GM19372 (cell line): ENCODE results near the gene NKD2.

Experiments
- ATAC-seq: cut with Tn5 transposase; IDR thresholded peaks from one replicate; pipeline ENCODE4 v1.9.1; 2021; ENCODE audit warnings: mild to moderate bottlenecking, low read depth, moderate library complexity; ENCODE audit not compliant: unreplicated experiment

The NKD2 gene

GRCh38 chr5:1027631-1028441, 19.2 kb downstream of the NKD2 start:
- ATAC-seq, result no peak

GRCh38 chr5:1028481-1029281, 20.1 kb downstream of the NKD2 start:
- no peak for ATAC-seq

DNA sequence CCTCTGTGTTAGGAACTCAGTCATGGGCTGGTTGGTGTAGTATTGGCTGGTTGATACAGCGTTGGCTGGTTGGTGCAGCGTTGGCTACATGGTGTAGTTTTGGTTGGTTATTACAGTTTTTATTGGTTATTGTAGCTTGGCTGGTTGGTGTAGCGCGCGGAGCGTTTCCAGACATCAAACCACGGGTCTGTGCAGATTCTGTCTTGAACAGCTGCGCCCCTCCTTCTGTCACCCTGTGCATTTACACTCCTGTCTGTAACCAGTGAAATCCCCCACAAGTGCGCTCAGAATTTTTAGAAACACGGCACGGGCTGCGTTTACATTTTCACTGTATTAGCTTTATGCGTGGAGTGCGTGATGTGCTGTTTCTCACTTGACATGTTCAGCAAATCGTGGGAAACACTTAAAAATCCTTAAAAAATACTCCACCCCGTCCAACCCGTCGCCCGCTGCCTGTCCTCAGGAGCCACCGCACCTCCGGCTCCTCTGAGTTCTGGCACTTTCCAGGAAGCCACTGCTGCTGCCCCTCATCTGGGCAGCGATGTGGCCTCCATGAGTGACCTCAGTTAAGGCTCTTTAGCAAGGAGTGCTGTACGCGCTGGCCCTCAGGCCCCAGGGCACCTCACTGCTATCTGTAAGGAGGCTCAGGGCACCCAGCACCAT, 20.8 kb downstream of the NKD2 start:
- ATAC-seq, result no peak

- ATAC-seq, result no peak
Measured at GRCh38 chr5:1029945-1030625, 21.5 kb downstream of the NKD2 start.

DNA sequence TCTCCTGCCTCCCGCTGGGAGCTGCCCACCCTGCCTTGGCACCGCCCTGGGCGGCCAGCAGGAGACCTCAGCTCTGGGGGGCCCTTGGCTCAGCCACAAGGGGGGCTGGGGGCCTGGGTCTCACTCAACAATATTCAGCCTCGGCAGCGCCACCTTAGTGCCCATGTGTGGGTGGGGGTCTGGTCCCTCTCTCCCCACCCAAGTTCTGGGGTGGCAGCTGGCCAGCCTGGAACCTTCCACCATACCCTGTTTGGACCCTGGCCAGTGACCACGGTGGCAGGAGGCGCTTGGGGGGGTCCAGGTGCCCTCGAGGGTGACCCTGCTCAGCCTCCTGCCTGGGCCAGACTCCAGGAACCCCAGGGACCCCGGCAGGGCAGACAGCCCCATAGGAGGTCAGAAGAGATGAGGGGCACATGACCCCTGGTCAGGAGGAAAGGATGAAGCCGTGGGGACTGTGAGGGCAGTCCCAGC, 22.2 kb downstream of the NKD2 start:
- no peak for ATAC-seq

DNA sequence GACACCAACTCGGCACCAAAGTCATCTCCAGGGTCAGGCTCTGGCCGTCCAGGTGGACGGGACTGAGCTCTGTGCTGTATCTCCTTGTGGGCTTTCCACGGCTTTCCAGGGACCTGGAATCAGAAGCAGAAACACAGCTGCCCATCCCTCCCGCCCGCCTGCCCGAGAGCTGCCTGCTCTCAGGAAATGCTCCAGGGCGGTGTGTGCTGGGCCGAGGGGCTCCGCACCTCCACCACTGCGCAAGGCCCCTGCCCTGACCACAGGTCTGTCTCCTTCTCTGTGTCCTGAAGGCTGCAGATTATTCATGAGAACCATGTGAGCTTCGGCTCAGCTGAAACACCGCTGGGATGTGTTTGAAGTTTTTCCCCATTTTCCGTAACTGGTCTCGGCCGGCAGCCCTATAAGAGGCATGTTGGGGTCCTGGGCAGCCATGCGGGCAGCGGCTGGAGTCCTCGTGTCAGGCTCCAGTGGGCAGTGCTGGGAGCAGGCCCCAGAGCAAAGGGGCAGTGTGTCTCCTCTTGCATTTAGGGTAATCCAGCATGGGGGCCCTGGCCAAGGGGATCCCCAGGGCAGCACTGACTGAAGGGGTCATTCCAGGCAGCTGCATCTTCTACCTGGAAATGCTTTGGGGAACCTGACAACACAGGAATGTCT, 22.8 kb downstream of the NKD2 start:
- ATAC-seq, result no peak

- ATAC-seq, result no peak
Measured at GRCh38 chr5:1032011-1032410, 23.4 kb downstream of the NKD2 start.

GRCh38 chr5:1032551-1033027, 24.0 kb downstream of the NKD2 start:
- no peak for ATAC-seq

GRCh38 chr5:1033178-1033577, 24.6 kb downstream of the NKD2 start:
- ATAC-seq, result no peak

DNA sequence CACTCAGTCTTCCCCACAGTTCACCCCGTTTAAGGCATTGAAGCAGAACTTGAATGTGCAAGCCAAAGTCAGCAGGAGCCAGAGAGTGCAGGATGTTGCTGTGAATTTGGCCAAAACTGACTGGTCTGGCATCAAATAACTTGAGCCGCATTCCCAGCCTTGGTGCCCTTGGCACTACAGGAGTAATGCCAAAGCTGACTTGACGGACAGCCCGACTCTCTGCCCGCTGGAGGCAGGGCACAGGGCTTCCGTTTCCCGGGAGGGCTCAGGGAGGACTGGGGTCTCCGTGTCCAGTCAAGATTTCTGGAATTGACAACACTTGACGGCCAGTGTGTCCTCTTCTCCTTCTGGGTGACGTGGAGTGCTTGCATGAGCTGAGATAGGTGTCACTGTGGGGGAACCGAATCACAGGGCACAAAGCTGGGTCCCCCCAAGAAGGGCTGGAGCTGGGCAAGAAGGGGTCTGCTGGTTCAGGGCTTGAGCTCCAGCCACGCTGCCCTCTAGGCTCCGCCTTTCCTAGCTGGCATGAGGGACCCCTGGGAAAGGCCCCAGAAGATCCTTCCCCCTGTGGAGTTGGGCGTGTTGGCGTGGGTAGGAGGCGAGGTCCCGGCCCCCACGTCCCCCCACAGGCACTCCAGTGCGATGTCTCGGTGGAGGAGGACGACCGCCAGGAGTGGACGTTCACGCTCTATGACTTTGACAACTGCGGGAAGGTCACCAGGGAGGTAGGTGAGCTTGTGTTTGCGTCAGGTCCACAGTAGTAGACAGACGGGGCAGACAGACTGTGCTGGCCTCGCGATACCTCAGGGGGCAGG, 25.2 kb downstream of the NKD2 start:
- ATAC-seq, result no peak

DNA sequence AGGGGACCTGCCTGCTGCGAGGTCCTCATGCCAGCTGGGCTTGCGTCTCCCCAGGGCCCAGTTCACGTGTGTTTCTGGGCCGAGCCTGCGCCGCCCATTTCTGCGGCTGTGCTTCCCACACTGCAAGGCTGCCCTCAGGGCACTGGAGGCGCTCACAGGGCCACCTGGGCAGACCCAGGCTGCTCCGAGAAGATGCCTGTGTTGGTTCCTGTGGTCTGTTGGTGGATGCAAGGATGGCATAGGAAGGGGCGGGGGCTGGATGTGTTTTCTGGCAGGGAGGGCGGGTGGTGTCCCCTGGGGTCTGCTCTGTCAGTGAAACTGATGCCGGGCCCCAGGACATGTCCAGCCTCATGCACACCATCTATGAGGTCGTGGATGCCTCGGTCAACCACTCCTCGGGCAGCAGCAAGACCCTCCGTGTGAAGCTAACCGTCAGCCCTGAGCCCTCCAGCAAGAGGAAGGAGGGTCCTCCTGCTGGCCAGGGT, 25.9 kb downstream of the NKD2 start:
- ATAC-seq, result no peak

DNA sequence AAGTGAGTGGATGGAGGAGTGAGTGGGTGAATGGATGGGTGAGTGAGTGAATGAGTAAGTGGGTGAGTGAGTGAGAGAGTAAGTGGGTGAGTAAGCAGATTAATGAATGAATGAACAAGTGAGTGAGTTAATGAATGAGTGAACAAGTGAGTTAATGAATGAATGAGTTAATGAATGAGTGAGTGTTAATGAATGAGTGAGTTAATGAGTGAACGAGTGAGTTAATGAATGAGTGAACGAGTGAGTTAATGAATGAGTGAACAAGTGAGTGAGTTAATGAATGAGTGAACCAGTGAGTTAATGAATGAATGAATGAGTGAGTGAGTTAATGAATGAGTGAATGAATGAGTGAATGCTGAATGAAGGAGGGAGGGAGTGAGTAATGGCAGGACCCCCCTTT, 26.4 kb downstream of the NKD2 start:
- no peak for ATAC-seq

GRCh38 chr5:1035421-1036405, 27.1 kb downstream of the NKD2 start:
- ATAC-seq, result no peak

DNA sequence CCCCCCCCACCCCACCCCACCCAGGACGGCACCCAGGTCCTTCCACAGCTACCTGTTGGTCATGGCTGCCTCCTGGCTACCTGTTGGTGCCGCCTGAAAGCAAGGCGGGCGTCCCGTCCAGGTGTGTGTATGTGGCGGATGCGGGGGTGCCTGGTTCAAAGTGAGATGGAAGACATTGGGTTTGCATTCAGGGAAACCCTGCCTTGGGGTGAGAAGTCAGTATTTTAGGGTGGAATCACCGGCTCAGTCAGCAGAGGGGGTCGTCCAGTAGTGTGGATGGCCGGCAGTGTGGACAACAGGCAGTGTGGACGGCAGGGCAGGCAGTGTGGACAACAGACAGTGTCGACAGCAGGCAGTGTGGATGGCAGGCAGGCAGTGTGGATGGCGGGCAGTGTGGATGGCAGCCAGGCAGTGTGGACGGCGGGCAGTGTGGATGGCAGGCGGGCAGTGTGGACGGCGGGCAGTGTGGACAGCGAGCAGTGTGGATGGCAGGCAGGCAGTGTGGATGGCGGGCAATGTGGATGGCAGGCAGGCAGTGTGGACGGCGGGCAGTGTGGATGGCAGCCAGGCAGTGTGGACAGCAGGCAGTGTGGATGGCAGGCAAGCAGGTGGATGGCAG, 28.0 kb downstream of the NKD2 start:
- ATAC-seq, result no peak

DNA sequence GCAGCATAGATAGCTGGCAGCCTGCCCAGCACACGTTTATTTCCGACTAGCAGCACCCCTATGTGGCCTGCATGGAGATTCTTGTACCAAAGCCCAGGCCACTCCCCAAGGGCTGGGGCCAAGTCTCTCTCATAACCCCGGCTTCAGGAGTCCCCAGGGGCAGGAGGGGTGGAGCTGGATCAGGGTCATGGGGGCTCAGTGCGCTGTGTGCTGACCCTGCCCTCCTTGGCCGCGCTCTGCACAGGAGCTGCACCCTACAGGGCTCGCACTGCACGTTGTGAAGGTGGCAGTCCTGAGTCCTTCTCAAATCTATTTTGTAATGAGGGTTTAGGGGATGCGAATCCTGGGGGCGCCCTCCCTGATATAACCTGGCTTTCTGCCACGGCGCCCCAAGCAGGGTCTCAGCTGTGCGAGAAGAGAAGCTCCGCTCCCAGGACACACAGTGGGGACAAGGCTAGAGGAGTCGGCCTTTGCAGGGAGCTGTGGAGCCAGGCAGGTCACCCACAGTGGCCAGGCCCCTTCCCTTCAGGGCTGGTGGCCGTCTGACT, 28.6 kb downstream of the NKD2 start:
- ATAC-seq, result no peak

DNA sequence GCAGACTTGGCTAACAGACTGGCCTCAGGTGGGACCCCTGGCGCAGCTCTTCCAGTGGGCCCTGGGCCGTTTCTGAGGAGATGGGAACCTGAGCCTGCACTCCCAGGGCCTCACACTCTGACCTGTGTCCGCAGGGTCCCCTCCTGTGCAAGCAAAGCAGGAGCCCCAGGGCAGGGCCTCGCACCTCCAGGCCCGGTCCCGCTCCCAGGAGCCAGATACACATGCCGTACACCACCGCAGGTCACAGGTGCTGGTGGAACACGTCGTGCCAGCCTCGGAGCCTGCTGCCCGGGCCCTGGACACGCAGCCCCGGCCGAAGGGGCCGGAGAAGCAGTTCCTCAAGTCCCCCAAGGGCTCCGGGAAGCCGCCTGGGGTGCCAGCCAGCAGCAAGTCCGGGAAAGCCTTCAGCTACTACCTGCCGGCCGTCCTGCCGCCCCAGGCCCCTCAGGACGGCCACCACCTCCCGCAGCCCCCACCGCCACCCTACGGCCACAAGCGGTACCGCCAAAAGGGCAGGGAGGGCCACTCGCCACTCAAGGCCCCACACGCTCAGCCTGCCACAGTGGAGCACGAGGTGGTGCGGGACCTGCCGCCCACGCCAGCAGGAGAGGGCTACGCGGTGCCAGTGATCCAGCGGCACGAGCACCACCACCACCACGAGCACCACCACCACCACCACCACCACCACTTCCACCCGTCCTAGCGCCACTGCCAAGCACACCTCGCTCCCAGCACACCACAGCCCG, 29.2 kb downstream of the NKD2 start:
- ATAC-seq, result no peak
